Fibroblast of peridontal ligament (primary cell): ENCODE results near the gene PCBP1.
"Not testable (repeated sequence)": the region's sequence is repeated elsewhere in the genome, so short reads cannot be mapped to it uniquely, and the experiment has no call there.

Experiments
- DNase-seq: peaks from one replicate; pipeline ENCODE4 v3.0.0-alpha.2; 2010; ENCODE audit errors: extremely low read depth

PCBP1 gene

GRCh38 chr2:70124983-70125480 is 37.8 kb downstream of the PCBP1 start:
- peak; percentile 57 for DNase-seq

- DNase-seq: no peak
Measured at GRCh38 chr2:70125498-70125898, 38.2 kb downstream of the PCBP1 start.

GRCh38 chr2:70126413-70126812 is 39.1 kb downstream of the PCBP1 start:
- DNase-seq: no peak

GRCh38 chr2:70128005-70128404 is 40.7 kb downstream of the PCBP1 start:
- DNase-seq: no peak

DNA sequence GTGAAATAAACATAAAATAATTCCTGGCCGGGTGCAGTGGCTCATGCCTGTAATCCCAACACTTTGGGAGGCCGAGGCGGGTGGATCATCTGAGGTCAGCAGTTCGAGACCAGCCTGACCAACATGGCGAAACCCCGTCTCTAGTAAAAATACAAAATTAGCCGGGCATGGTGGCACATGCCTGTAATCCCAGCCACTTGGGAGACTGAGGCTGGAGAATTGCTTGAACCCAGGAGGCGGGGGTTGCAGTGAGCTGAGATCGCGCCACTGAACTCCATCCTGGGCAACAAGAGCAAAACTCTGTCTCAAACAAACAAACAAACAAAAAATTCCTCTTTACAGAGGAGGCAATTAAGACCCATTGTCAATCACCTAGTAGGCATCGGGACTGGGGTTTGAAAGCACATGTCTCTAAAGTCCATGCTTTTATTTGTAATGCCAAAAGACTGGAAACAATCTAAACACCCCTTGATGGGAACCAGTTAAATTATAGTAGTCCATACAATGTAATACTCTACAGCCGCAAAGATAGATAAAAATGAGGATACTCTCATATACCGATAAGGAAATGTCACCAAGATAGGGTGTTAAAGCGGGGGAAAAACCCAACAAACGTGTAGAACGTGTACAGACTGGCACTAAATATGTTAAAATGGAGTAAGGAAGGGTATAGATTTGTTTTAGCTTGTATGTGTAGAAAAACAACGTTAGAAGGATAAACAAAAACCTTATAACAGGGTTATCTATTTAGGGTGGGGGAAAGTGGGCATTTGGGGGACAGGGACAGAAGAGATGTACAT is 44.3 kb downstream of the PCBP1 start:
- DNase-seq: not testable (repeated sequence)

- DNase-seq: peak; percentile 80
Measured at GRCh38 chr2:70132244-70133126, 45.2 kb downstream of the PCBP1 start.

- DNase-seq: no peak
Measured at GRCh38 chr2:70133127-70133452, 45.8 kb downstream of the PCBP1 start.

- DNase-seq: no peak
Measured at GRCh38 chr2:70133491-70134322, 46.4 kb downstream of the PCBP1 start.

GRCh38 chr2:70134323-70134983 is 47.2 kb downstream of the PCBP1 start:
- not testable (repeated sequence) for DNase-seq
